Caco-2 (cell line): ENCODE results near the gene ADAM11. TPM values are rescaled to one million over a fixed set of nuclear protein-coding genes. Genes with fewer than 3 reads are reported as not detected.

Experiments
- BruUV-seq: library from RNA; stranded (reverse); fragments of 400-500 nt; replicated peaks from 2 replicates; lab custom pipeline; 2021; lab: Mats Ljungman, UMichigan
- CTCF ChIA-PET: fragments of 300-600 bp; sonication (Branson Sonifier 250); formaldehyde crosslinking; loops from one replicate; lab custom pipeline; 2022; ENCODE audit warnings: antibody characterized with exemption; lab: Charles Lee
- POLR2A ChIA-PET: fragments of 300-600 bp; sonication (Branson Sonifier 250); formaldehyde crosslinking; loops from one replicate; lab custom pipeline; 2022; ENCODE audit warnings: antibody characterized with exemption; lab: Charles Lee
- DNase-seq, 2 experiments: peaks; one replicate each; pipeline versions ENCODE4 v3.0.0 to v3.0.0-alpha.2; 2020 to 2022
- H3K27me3 ChIP-seq: replicated peaks from 2 replicates; pipeline ENCODE4 v1.6.0; 2011; ENCODE audit warnings: low read length; ENCODE audit not compliant: control insufficient read depth, insufficient read depth
- H3K36me3 ChIP-seq: 2 replicates; pipeline ENCODE4 v1.5.1; 2011; ENCODE audit warnings: low read length; ENCODE audit not compliant: control insufficient read depth, insufficient read depth
- H3K4me1 ChIP-seq: fragments of 250-450 bp; sonication (Bioruptor Pico); 2 replicates; pipeline ENCODE4 v1.5.1; 2020; ENCODE audit warnings: mild to moderate bottlenecking
- H3K4me3 ChIP-seq: 2 replicates; pipeline ENCODE4 v1.5.1; 2011; ENCODE audit warnings: low read depth, mild to moderate bottlenecking, control low read depth, low read length
- H3K9me3 ChIP-seq: fragments of 250-450 bp; sonication (Bioruptor Pico); 2 replicates; pipeline ENCODE4 v1.5.1; 2020; ENCODE audit warnings: mild to moderate bottlenecking, moderate library complexity
- H3K27ac Mint-ChIP-seq: one replicate; pipeline ENCODE4 v1.8.0; 2022; ENCODE audit warnings: mixed read lengths; ENCODE audit not compliant: unreplicated experiment
- H3K27me3 Mint-ChIP-seq: one replicate; pipeline ENCODE4 v1.8.0; 2022; ENCODE audit warnings: mixed read lengths; ENCODE audit not compliant: insufficient read depth, unreplicated experiment
- H3K36me3 Mint-ChIP-seq: one replicate; pipeline ENCODE4 v1.8.0; 2022; ENCODE audit warnings: mild to moderate bottlenecking, mixed read lengths; ENCODE audit not compliant: insufficient read depth, unreplicated experiment
- H3K4me1 Mint-ChIP-seq: one replicate; pipeline ENCODE4 v1.8.0; 2022; ENCODE audit warnings: low read depth, mixed read lengths; ENCODE audit not compliant: unreplicated experiment
- H3K4me3 Mint-ChIP-seq: one replicate; pipeline ENCODE4 v1.8.0; 2022; ENCODE audit warnings: mild to moderate bottlenecking, moderate library complexity, mixed read lengths; ENCODE audit not compliant: unreplicated experiment
- H3K9me3 Mint-ChIP-seq: one replicate; pipeline ENCODE4 v1.8.0; 2022; ENCODE audit warnings: mixed read lengths; ENCODE audit not compliant: unreplicated experiment
- CTCF ChIP-seq, 2 experiments: fragments of 200-600 bp in 1 of 2; IDR thresholded peaks; 1 replicate in 1 of 2; 2 replicates in 1 of 2; pipeline versions ENCODE4 v1.5.1 to v1.8.0; 2011 to 2022; ENCODE audit warnings: antibody characterized with exemption in 1 of 2, control low read depth in 1 of 2, inconsistent platforms in 1 of 2, low read depth in 1 of 2, low read length in 1 of 2, mild to moderate bottlenecking in 1 of 2, moderate library complexity in 1 of 2; ENCODE audit not compliant: insufficient read depth in 1 of 2, severe bottlenecking in 1 of 2, unreplicated experiment in 1 of 2
- intact Hi-C: fragments of 100-400 bp; cut with micrococcal nuclease; formaldehyde crosslinking; loops from one replicate; pipeline ENCODE4 v1.10.0; 2022; ENCODE audit not compliant: unreplicated experiment
- total RNA-seq: library from RNA; stranded (reverse); gene quantifications from 2 replicates; pipeline ENCODE4 v1.2.3, GENCODE V29; 2022

Gene ADAM11
- total RNA-seq, 1 experiment from 2014 or later = 1.9 TPM

GRCh38 chr17:44747566-44747965, 11.2 kb upstream of the ADAM11 start:
- H3K4me3 ChIP-seq = no peak overlapping the region
- H3K27ac Mint-ChIP-seq = no peak overlapping the region
- DNase-seq = no peak
- intact Hi-C loops = no loop called here
- ChIA-PET CTCF (no interaction called here), POLR2A (no interaction called here)
- no peaks in the 10 kb centered on the region for H3K4me1 ChIP-seq
- H3K9me3 ChIP-seq = no peaks in the 10 kb centered on the region
- H3K27me3 ChIP-seq = no peaks in the 10 kb centered on the region
- H3K4me3 Mint-ChIP-seq = no peak overlapping the region
- no TSS peak for BruUV-seq
- no peak for TF ChIP-seq CTCF (IDR thresholded peaks at IDR 0.05; ENCODE audit: insufficient read depth in 1 of 2, low read depth in 1 of 2, low read length in 1 of 2, severe bottlenecking in 1 of 2, unreplicated experiment in 1 of 2)
- no peaks in the 10 kb centered on the region for H3K4me1 Mint-ChIP-seq
- peaks cover 26% of the 10 kb centered on the region for H3K36me3 Mint-ChIP-seq
- H3K36me3 ChIP-seq = no peaks in the 10 kb centered on the region; the same call in 1 of the 2 replicates
- no peaks in the 10 kb centered on the region for H3K9me3 Mint-ChIP-seq
- H3K27me3 Mint-ChIP-seq = no peaks in the 10 kb centered on the region

- no peak for DNase-seq
- H3K36me3 ChIP-seq = no peaks in the 10 kb centered on the region; the same call in 1 of the 2 replicates
- H3K27me3 Mint-ChIP-seq = no peaks in the 10 kb centered on the region
- ChIA-PET POLR2A (no interaction called here), CTCF (no interaction called here)
- TF ChIP-seq CTCF (IDR thresholded peaks at IDR 0.05; ENCODE audit: insufficient read depth in 1 of 2, low read depth in 1 of 2, low read length in 1 of 2, severe bottlenecking in 1 of 2, unreplicated experiment in 1 of 2) = no peak
- no peaks in the 10 kb centered on the region for H3K27me3 ChIP-seq
- intact Hi-C loops = no loop called here
- no peaks in the 10 kb centered on the region for H3K4me1 Mint-ChIP-seq
- no peaks in the 10 kb centered on the region for H3K9me3 ChIP-seq
- H3K4me3 Mint-ChIP-seq = no peak overlapping the region
- no TSS peak for BruUV-seq
- H3K27ac Mint-ChIP-seq = no peak overlapping the region
- no peaks in the 10 kb centered on the region for H3K9me3 Mint-ChIP-seq
- H3K4me1 ChIP-seq = no peaks in the 10 kb centered on the region
- peaks cover 26% of the 10 kb centered on the region for H3K36me3 Mint-ChIP-seq
- H3K4me3 ChIP-seq = no peak overlapping the region
Observed at GRCh38 chr17:44749076-44749979, 9.5 kb upstream of the ADAM11 start.

DNA sequence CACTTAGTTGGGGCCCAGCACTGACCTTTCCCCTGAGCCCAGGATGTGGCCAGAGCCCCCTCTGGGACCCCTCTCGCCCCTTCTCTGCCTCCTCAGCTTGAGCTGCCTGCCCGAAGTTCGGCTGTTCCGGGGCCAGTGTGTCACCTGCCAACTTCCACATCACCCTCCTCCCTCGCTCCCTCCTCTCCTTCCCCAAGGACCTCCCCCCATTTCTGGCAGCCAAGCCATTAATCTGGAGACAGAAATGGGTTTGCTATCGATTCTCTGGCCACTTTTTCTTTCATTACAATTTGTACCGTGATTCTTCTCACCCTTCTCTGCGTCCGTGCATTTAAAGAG, 8.8 kb upstream of the ADAM11 start:
- H3K36me3 ChIP-seq = no peaks in the 10 kb centered on the region; the same call in 1 of the 2 replicates
- DNase-seq = no peak
- no peaks in the 10 kb centered on the region for H3K27me3 ChIP-seq
- H3K27ac Mint-ChIP-seq = no peak overlapping the region
- intact Hi-C loops = no loop called here
- peaks cover 27% of the 10 kb centered on the region for H3K36me3 Mint-ChIP-seq
- BruUV-seq = no TSS peak
- TF ChIP-seq CTCF (IDR thresholded peaks at IDR 0.05; ENCODE audit: insufficient read depth in 1 of 2, low read depth in 1 of 2, low read length in 1 of 2, severe bottlenecking in 1 of 2, unreplicated experiment in 1 of 2) = no peak
- no peak overlapping the region for H3K4me3 ChIP-seq
- no peaks in the 10 kb centered on the region for H3K27me3 Mint-ChIP-seq
- H3K9me3 Mint-ChIP-seq = no peaks in the 10 kb centered on the region
- H3K4me3 Mint-ChIP-seq = no peak overlapping the region
- ChIA-PET CTCF (no interaction called here), POLR2A (no interaction called here)
- no peaks in the 10 kb centered on the region for H3K4me1 Mint-ChIP-seq
- H3K9me3 ChIP-seq = no peaks in the 10 kb centered on the region
- H3K4me1 ChIP-seq = no peaks in the 10 kb centered on the region
